GM18870 (cell line): ENCODE results near the gene GID8.

Experiments
- ATAC-seq: cut with Tn5 transposase; IDR thresholded peaks from one replicate; pipeline ENCODE4 v1.9.1; 2021; ENCODE audit warnings: moderate library complexity; ENCODE audit not compliant: unreplicated experiment

The GID8 gene

GRCh38 chr20:62941792-62942191 lies 3.8 kb downstream of the GID8 start:
- no peak for ATAC-seq

DNA sequence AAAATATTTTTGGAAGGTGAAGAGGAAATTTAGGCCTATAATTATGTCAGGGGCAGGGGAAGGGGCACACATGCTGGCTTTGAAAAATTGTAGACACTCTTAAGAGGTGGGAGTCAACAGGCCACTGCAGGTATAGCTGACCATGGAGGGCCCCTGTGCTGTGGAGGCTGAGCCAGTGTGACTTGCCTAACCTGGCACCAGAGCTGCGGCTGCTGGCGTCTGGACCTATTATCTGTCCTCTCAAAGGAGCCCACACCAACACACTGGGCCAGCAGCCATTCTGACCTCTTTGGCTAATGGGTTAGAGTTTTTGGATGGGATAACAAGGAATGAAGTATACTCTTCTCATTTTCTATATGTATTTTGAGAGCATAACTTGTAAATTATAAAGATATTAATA lies 4.5 kb downstream of the GID8 start:
- ATAC-seq: no peak

- no peak for ATAC-seq
These were observed 5.4 kb downstream of the GID8 start for GRCh38 chr20:62943396-62943795.

GRCh38 chr20:62944184-62944583 lies 6.2 kb downstream of the GID8 start:
- no peak for ATAC-seq

- no peak for ATAC-seq
These were observed 6.8 kb downstream of the GID8 start for GRCh38 chr20:62944746-62945145.

GRCh38 chr20:62945771-62946339 lies 7.9 kb downstream of the GID8 start:
- no peak for ATAC-seq

- no peak for ATAC-seq
These were observed 9.0 kb downstream of the GID8 start for GRCh38 chr20:62946918-62947317.

DNA sequence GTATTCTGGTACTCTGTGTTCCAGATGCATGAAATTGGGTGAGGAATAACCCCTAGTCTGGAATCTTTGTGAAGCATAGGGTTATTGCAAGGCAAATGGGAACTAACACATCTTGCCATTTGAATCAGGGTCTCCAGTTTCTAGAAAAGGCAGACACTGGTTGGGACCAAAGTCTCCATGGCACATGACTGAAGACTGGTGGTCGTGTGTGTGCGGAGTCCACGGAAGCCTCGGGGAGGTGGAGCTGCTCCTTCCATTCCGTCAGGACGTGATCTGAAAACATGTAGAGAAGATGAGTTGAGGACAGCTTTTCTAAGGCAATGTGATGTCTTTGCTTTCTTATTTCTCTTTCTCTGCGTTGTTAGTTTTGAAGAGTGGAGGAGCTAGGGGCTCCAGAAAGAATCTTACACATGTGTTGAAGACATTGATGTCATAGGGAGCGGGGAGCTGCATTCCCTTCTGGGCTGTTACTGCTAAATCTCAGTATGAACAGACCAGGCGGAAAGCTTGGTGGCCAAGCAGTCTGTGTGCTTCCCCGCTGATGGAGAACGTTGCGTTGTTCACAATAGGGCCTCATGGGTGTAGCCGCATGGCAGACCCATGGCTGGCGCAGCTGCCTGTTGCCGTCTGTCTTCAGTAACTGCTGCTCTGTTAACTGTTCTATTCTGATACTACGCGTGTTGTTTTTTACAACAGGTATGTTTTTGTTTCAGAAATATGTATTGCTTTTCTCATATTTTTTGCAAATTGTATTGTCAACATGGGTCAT lies 9.8 kb downstream of the GID8 start:
- no peak for ATAC-seq

- no peak for ATAC-seq
These were observed 11.3 kb downstream of the GID8 start for GRCh38 chr20:62949153-62949821.

GRCh38 chr20:62949962-62950361 lies 12.0 kb downstream of the GID8 start:
- ATAC-seq: no peak

DNA sequence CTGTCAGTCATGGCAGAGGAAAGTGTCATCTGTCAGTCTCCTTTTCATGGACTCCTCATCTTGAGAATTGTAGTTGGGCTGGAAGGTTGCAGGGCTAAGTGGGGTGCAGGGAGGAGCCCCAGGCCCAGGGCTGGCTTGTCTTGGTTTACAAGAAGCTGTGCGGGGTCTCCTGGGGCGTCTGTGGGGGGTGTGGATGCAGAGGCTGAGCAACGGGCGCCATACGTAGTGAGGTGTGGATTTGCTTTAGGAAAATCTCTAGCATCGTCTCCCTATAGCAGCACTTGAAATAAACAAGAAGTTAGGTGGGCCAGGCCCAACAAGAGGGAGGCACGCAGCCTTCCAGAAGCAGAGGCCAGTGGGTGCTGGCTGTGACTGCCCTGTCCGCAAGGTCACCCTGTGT lies 12.8 kb downstream of the GID8 start:
- ATAC-seq: no peak

DNA sequence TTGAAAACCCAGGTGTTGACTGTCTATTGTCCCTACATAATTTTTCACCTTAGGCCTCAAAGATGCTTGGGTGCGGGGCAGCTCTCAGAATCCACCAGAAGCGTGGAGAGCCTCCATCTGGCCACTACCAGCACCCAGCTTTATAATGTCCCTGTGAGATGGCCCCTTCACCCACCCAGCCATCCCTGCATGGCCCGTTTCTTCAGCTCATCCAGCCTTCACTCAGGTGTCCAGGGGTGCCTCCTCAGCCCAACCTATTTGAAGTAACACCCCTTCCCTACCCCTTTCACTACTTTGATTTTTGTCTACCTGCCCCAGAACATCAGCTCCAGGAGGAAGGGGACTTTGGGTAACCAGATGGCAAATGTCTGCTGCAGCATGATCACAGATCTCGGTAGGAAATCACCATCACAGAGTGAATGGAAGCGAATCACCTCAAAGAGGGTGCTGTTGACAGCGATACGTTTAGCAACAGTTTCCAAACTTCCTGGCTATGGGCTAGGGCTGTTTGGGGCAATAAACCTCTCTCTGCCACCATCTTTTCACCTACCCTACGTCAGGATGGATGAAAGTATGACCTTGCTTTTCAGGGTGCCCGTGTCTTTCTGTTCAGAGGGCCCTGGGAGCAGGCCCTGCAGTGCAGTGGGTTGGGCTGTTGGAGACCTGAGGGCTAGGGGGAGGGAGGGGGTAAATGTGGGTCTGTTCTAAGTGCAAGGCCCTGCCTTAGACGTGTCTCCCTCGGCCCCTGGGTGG lies 13.4 kb downstream of the GID8 start:
- ATAC-seq: no peak

GRCh38 chr20:62951896-62952372 lies 14.0 kb downstream of the GID8 start:
- ATAC-seq: no peak

DNA sequence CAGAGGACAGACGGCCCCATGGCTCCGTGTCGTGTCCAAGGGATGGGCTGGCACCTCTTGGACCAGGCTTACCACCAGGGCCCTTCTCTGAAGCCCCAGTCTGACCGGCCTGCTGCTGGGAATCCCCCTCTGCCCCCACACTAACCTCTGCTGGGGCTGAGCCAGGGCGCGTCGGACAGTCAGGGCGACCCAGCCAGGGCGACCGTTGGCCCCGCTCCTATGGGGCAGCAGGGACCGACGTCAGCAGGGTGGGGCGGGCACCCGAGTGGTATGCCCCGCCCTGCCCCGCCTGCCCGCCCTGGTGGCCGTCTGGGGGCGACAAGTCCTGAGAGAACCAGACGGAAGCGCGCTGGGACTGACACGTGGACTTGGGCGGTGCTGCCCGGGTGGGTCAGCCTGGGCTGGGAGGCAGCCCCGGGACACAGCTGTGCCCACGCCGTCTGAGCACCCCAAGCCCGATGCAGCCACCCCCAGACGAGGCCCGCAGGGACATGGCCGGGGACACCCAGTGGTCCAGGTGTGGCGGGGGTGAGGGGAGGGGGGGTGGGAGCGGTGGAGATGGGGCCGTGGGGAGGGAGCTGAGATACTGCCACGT lies 14.5 kb downstream of the GID8 start, which contains the start of gene SLC17A9:
Gene SLC17A9, plus strand, starts transcription at position 337 of the 595 bp plus-strand sequence. Its CDS starts 122 bp downstream, at position 459.
- no peak for ATAC-seq

GRCh38 chr20:62952968-62953838 lies 15.3 kb downstream of the GID8 start:
- peak; percentile 3 for ATAC-seq

GRCh38 chr20:62953839-62954703 lies 16.1 kb downstream of the GID8 start:
- peak; percentile 60 for ATAC-seq

GRCh38 chr20:62955519-62956386 lies 17.8 kb downstream of the GID8 start:
- no peak for ATAC-seq
